ENCODE data around the gene ITGA2B. TPM values are rescaled to one million over a fixed set of nuclear protein-coding genes. Genes with fewer than 3 reads are reported as not detected.

The ITGA2B gene
- total RNA-seq, 1 experiment from 2014 or later, result 3.1 TPM

GRCh38 chr17:44381810-44382305 is 7.6 kb downstream of the ITGA2B start:
- Histone ChIP-seq H3K9ac (ENCODE audit: low read length) (no peak overlapping the region), H3K4me3 (ENCODE audit: low read length) (no peak overlapping the region), H3F3A (ENCODE audit: low read length, unreplicated experiment) (no peaks in the 10 kb centered on the region), H3K79me2 (ENCODE audit: low read length) (no peaks in the 10 kb centered on the region), H3K4me1 (ENCODE audit: insufficient read depth, low read length) (peaks cover 10% of the 10 kb centered on the region), H2AFZ (ENCODE audit: low read length) (no peak overlapping the region), H3K36me3 (ENCODE audit: low read depth, low read length) (no peaks in the 10 kb centered on the region), H3K27me3 (ENCODE audit: low read length) (no peaks in the 10 kb centered on the region), H3K9me2 (replicated peaks; ENCODE audit: low read length) (no peaks in the 10 kb centered on the region), H3K27ac (ENCODE audit: low read length) (no peak overlapping the region), H3K4me2 (ENCODE audit: low read length) (no peak overlapping the region), H4K20me1 (ENCODE audit: low read length) (no peaks in the 10 kb centered on the region), H3K9me3 (ENCODE audit: low read length) (no peaks in the 10 kb centered on the region)
- DNase-seq (no peak), ATAC-seq (no peak)
- TF ChIP-seq EZH2 (IDR thresholded peaks at IDR 0.05; ENCODE audit: low read length, unreplicated experiment) (no peak), EZH2phosphoT487 (IDR thresholded peaks at IDR 0.05; ENCODE audit: borderline replicate concordance, low read length) (no peak), CTCF (conservative IDR thresholded peaks at IDR 0.05; ENCODE audit: low read depth, low read length) (no peak)
- intact Hi-C loops (cut with micrococcal nuclease), result no loop called here
- BruUV-seq (replicated peaks), result no TSS peak
- ChIA-PET CTCF (interaction anchor here (0.6 kb wide), 1 partner anchor 19 kb away, joined by 3 read pairs; no protein-coding TSS in a partner anchor), POLR2A (ENCODE audit: unreplicated experiment) (no interaction called here)

- Histone ChIP-seq H3K79me2 (ENCODE audit: low read length) (no peaks in the 10 kb centered on the region), H4K20me1 (ENCODE audit: low read length) (no peaks in the 10 kb centered on the region), H3F3A (ENCODE audit: low read length, unreplicated experiment) (no peaks in the 10 kb centered on the region), H3K9me2 (replicated peaks; ENCODE audit: low read length) (no peaks in the 10 kb centered on the region), H3K36me3 (ENCODE audit: low read depth, low read length) (no peaks in the 10 kb centered on the region), H3K27me3 (ENCODE audit: low read length) (no peaks in the 10 kb centered on the region), H3K4me3 (ENCODE audit: low read length) (no peak overlapping the region), H3K4me2 (ENCODE audit: low read length) (no peak overlapping the region), H3K4me1 (ENCODE audit: insufficient read depth, low read length) (peaks cover 6% of the 10 kb centered on the region), H2AFZ (ENCODE audit: low read length) (no peak overlapping the region), H3K9me3 (ENCODE audit: low read length) (no peaks in the 10 kb centered on the region), H3K27ac (ENCODE audit: low read length) (no peak overlapping the region), H3K9ac (ENCODE audit: low read length) (no peak overlapping the region)
- ATAC-seq (no peak), DNase-seq (no peak)
- POLR2A ChIA-PET (ENCODE audit: unreplicated experiment), result no interaction called here
- TF ChIP-seq EZH2 (IDR thresholded peaks at IDR 0.05; ENCODE audit: low read length, unreplicated experiment), result no peak
- TF ChIP-seq CTCF (conservative IDR thresholded peaks at IDR 0.05; ENCODE audit: low read depth, low read length), result no peak
- no peak for TF ChIP-seq EZH2phosphoT487 (IDR thresholded peaks at IDR 0.05; ENCODE audit: borderline replicate concordance, low read length)
- CTCF ChIA-PET, result interaction anchor here (0.6 kb wide), 1 partner anchor 535 kb away, joined by 3 read pairs; no protein-coding TSS in a partner anchor
- intact Hi-C loops (cut with micrococcal nuclease), result no loop called here
- BruUV-seq (replicated peaks), result no TSS peak
Observed at GRCh38 chr17:44380767-44381166, 8.7 kb downstream of the ITGA2B start.

- ChIA-PET POLR2A (ENCODE audit: unreplicated experiment) (no interaction called here), CTCF (no interaction called here)
- no peaks in the 10 kb centered on the region for H3F3A ChIP-seq (ENCODE audit: low read length, unreplicated experiment)
- H3K4me3 ChIP-seq (ENCODE audit: low read length), result no peak overlapping the region
- H3K27ac ChIP-seq (ENCODE audit: low read length), result no peak overlapping the region
- BruUV-seq (replicated peaks), result no TSS peak
- H3K79me2 ChIP-seq (ENCODE audit: low read length), result no peaks in the 10 kb centered on the region
- intact Hi-C loops (cut with micrococcal nuclease), result no loop called here
- no peaks in the 10 kb centered on the region for H4K20me1 ChIP-seq (ENCODE audit: low read length)
- DNase-seq (no peak), ATAC-seq (no peak)
- H2AFZ ChIP-seq (ENCODE audit: low read length), result no peak overlapping the region
- no peak overlapping the region for H3K4me2 ChIP-seq (ENCODE audit: low read length)
- H3K9me3 ChIP-seq (ENCODE audit: low read length), result no peaks in the 10 kb centered on the region
- H3K27me3 ChIP-seq (ENCODE audit: low read length), result no peaks in the 10 kb centered on the region
- H3K9ac ChIP-seq (ENCODE audit: low read length), result no peak overlapping the region
- H3K4me1 ChIP-seq (ENCODE audit: insufficient read depth, low read length), result peaks cover under 1% of the 10 kb centered on the region; the same call in 1 of the 2 replicates
- no peaks in the 10 kb centered on the region for H3K9me2 ChIP-seq (replicated peaks; ENCODE audit: low read length)
- no peaks in the 10 kb centered on the region for H3K36me3 ChIP-seq (ENCODE audit: low read depth, low read length)
- TF ChIP-seq EZH2 (IDR thresholded peaks at IDR 0.05; ENCODE audit: low read length, unreplicated experiment), result no peak
- TF ChIP-seq EZH2phosphoT487 (IDR thresholded peaks at IDR 0.05; ENCODE audit: borderline replicate concordance, low read length), result no peak
- no peak for TF ChIP-seq CTCF (conservative IDR thresholded peaks at IDR 0.05; ENCODE audit: low read depth, low read length)
Observed at GRCh38 chr17:44379887-44380286, 9.6 kb downstream of the ITGA2B start.

Data from PC-3 (cell line).